HCT116 (cell line): ENCODE measurements around the gene ARHGAP19. TPM values are rescaled to one million over a fixed set of nuclear protein-coding genes. Genes with fewer than 3 reads are reported as not detected.

ENCODE experiments used
- ATAC-seq: fragments of 200-7000 bp; cut with Tn5 transposase; 2 replicates; pipeline ENCODE4 v1.9.1; 2020; ENCODE audit warnings: mild to moderate bottlenecking, moderate library complexity
- BruUV-seq: library from RNA; stranded (reverse); fragments of 400-500 nt; replicated peaks from 2 replicates; lab custom pipeline; 2021; lab: Mats Ljungman, UMichigan
- CTCF ChIA-PET: fragments of 300-600 bp; sonication (Branson Sonifier 250); formaldehyde crosslinking; loops from one replicate; lab custom pipeline; 2021; ENCODE audit warnings: antibody characterized with exemption; lab: Charles Lee
- POLR2A ChIA-PET: fragments of 300-600, 350-600 bp; sonication (Branson Sonifier 250); formaldehyde crosslinking; loops from one replicate; lab custom pipeline; 2021; ENCODE audit warnings: antibody characterized with exemption; lab: Charles Lee
- RAD21 ChIA-PET, 2 experiments: fragments of 300-600 bp; sonication (Branson Sonifier 250); formaldehyde crosslinking; loops; one replicate each; lab custom pipeline; 2023; ENCODE audit warnings: low total read pairs in 2 of 2; ENCODE audit not compliant: uncharacterized antibody in 2 of 2, unreplicated experiment in 2 of 2, low non-redundant PET in 1 of 2; lab: Charles Lee
- DNase-seq: peaks from one replicate; pipeline ENCODE4 v3.0.0-alpha.2; 2010; ENCODE audit warnings: low read depth, low spot score
- H2AFZ ChIP-seq: fragments of 200-600 bp; shearing (Covaris generic), sonication (generic); 2 replicates; pipeline ENCODE4 v1.6.1; 2017; ENCODE audit warnings: low read depth, mixed run types, mixed read lengths, antibody characterized with exemption, low read length; ENCODE audit not compliant: poor library complexity, severe bottlenecking
- H3K27ac ChIP-seq: 2 replicates; pipeline ENCODE4 v1.5.1; 2012; ENCODE audit warnings: low read depth, low read length
- H3K27me3 ChIP-seq: fragments of 200-600 bp; sonication (generic); 2 replicates; pipeline ENCODE4 v1.6.1; 2016; ENCODE audit warnings: mixed run types, low read length, mixed read lengths; ENCODE audit not compliant: insufficient read depth
- H3K36me3 ChIP-seq, 2 experiments: fragments of 200-500 bp in 1 of 2; fragments of 200-600 bp in 1 of 2; sonication (Bioruptor generic) in 1 of 2; sonication (generic) in 1 of 2; 2 replicates each; pipeline versions ENCODE4 v1.5.1 to v1.6.1; 2014 to 2016; ENCODE audit warnings: low read length in 2 of 2, inconsistent platforms in 1 of 2, mixed read lengths in 1 of 2, mixed run types in 1 of 2; ENCODE audit not compliant: insufficient read depth in 2 of 2, control insufficient read depth in 1 of 2
- H3K4me1 ChIP-seq, 2 experiments: fragments of 200-600 bp in 1 of 2; sonication (generic) in 1 of 2; 2 replicates each; pipeline versions ENCODE4 v1.5.1 to v1.6.1; 2012 to 2017; ENCODE audit warnings: low read length in 2 of 2, inconsistent platforms in 1 of 2, mild to moderate bottlenecking in 1 of 2, mixed read lengths in 1 of 2, mixed run types in 1 of 2, moderate library complexity in 1 of 2; ENCODE audit not compliant: insufficient read depth in 2 of 2, control insufficient read depth in 1 of 2
- H3K4me2 ChIP-seq: fragments of 200-600 bp; sonication (generic); 2 replicates; pipeline ENCODE4 v1.6.1; 2017; ENCODE audit warnings: mixed run types, low read length, mixed read lengths
- H3K4me3 ChIP-seq, 2 experiments: fragments of 200-600 bp in 1 of 2; sonication (generic) in 1 of 2; replicated peaks in 1 of 2; 2 replicates each; pipeline ENCODE4 v1.5.1; 2011 to 2016; ENCODE audit warnings: low read length in 2 of 2, control low read depth in 1 of 2, low read depth in 1 of 2, mild to moderate bottlenecking in 1 of 2, mixed read lengths in 1 of 2, mixed run types in 1 of 2
- H3K79me2 ChIP-seq: fragments of 200-600 bp; sonication (generic); 2 replicates; pipeline ENCODE4 v1.6.1; 2017; ENCODE audit warnings: mild to moderate bottlenecking, mixed run types, low read length, moderate library complexity, mixed read lengths; ENCODE audit not compliant: insufficient read depth
- H3K9ac ChIP-seq: fragments of 200-600 bp; sonication (generic); 2 replicates; pipeline ENCODE4 v1.6.1; 2016; ENCODE audit warnings: low read length, mixed read lengths
- H3K9me2 ChIP-seq: fragments of 200-600 bp; sonication (generic), shearing (Covaris generic); 2 replicates; pipeline ENCODE4 v1.6.1; 2017; ENCODE audit warnings: mixed run types, mild to moderate bottlenecking, moderate library complexity; ENCODE audit not compliant: insufficient read depth
- H3K9me3 ChIP-seq, 2 experiments: fragments of 200-500 bp in 1 of 2; fragments of 200-600 bp in 1 of 2; sonication (Bioruptor generic) in 1 of 2; sonication (generic) in 1 of 2; 2 replicates each; pipeline ENCODE4 v1.6.1; 2014 to 2017; ENCODE audit warnings: low read length in 2 of 2, mixed read lengths in 2 of 2, inconsistent platforms in 1 of 2, low read depth in 1 of 2, mild to moderate bottlenecking in 1 of 2, mixed run types in 1 of 2, moderate library complexity in 1 of 2; ENCODE audit not compliant: control insufficient read depth in 1 of 2, insufficient read depth in 1 of 2
- H4K20me1 ChIP-seq: fragments of 200-600 bp; sonication (generic), shearing (Covaris generic); 2 replicates; pipeline ENCODE4 v1.6.1; 2017; ENCODE audit warnings: mixed run types, mild to moderate bottlenecking, moderate library complexity; ENCODE audit not compliant: insufficient read depth
- CBX3 ChIP-seq: IDR thresholded peaks from 2 replicates; pipeline ENCODE4 v1.6.1; 2012; ENCODE audit warnings: low read depth
- CEBPB ChIP-seq: IDR thresholded peaks from 2 replicates; pipeline ENCODE4 v1.6.1; 2012; ENCODE audit warnings: low read depth
- CTCF ChIP-seq, 3 experiments: fragments of 200-600 bp in 1 of 3; sonication (generic) in 1 of 3; IDR thresholded peaks in 2 of 3; conservative IDR thresholded peaks in 1 of 3; 2 replicates each; pipeline ENCODE4 v1.5.1; 2012 to 2017; ENCODE audit warnings: low read depth in 2 of 3, low read length in 2 of 3, antibody characterized with exemption in 1 of 3, borderline replicate concordance in 1 of 3, control low read depth in 1 of 3, mild to moderate bottlenecking in 1 of 3, mixed read lengths in 1 of 3, mixed run types in 1 of 3, moderate library complexity in 1 of 3; ENCODE audit not compliant: insufficient read depth in 1 of 3
- ELF1 ChIP-seq: IDR thresholded peaks from 2 replicates; pipeline ENCODE4 v1.6.1; 2012; ENCODE audit warnings: low read depth, borderline replicate concordance
- EZH2 ChIP-seq: fragments of 200-600 bp; sonication (generic); IDR thresholded peaks from 2 replicates; pipeline ENCODE4 v1.6.1; 2017; ENCODE audit warnings: antibody characterized with exemption, mixed run types
- JUND ChIP-seq: IDR thresholded peaks from 2 replicates; pipeline ENCODE4 v1.6.1; 2012
- MAX ChIP-seq: IDR thresholded peaks from 2 replicates; pipeline ENCODE4 v1.6.1; 2012
- POLR2A ChIP-seq: IDR thresholded peaks from 2 replicates; pipeline ENCODE4 v1.7.0; 2011; ENCODE audit warnings: borderline replicate concordance; ENCODE audit not compliant: insufficient read depth, insufficient read length; ENCODE audit errors: extremely low read depth
- POLR2AphosphoS5 ChIP-seq: IDR thresholded peaks from 2 replicates; pipeline ENCODE4 v1.6.1; 2011; ENCODE audit warnings: mild to moderate bottlenecking, low read depth, low read length, moderate library complexity
- SIN3A ChIP-seq: IDR thresholded peaks from 2 replicates; pipeline ENCODE4 v1.6.1; 2012; ENCODE audit warnings: low read depth
- SP1 ChIP-seq: IDR thresholded peaks from 2 replicates; pipeline ENCODE4 v1.6.1; 2012; ENCODE audit warnings: low read depth
- SRF ChIP-seq: IDR thresholded peaks from 2 replicates; pipeline ENCODE4 v1.6.1; 2012; ENCODE audit warnings: low read depth
- TCF7L2 ChIP-seq: IDR thresholded peaks from 2 replicates; pipeline ENCODE4 v1.7.0; 2011; ENCODE audit warnings: borderline replicate concordance, inconsistent platforms; ENCODE audit not compliant: insufficient read depth, insufficient read length; ENCODE audit errors: extremely low read depth
- YY1 ChIP-seq: IDR thresholded peaks from 2 replicates; pipeline ENCODE4 v1.6.1; 2011; ENCODE audit warnings: low read length, low read depth, moderate library complexity, mild to moderate bottlenecking; ENCODE audit not compliant: insufficient replicate concordance; ENCODE audit errors: extremely low read depth
- ZFX ChIP-seq: fragments of 450-650 bp; IDR thresholded peaks from 2 replicates; pipeline ENCODE4 v1.6.1; 2017
- ZNF274 ChIP-seq: fragments of 200-500 bp; sonication (Bioruptor generic); IDR thresholded peaks from 2 replicates; pipeline ENCODE4 v1.6.1; 2014; ENCODE audit warnings: mild to moderate bottlenecking, low read depth, low read length, inconsistent platforms
- intact Hi-C: fragments of 100-400 bp; cut with micrococcal nuclease; formaldehyde crosslinking; loops from 2 replicates; pipeline ENCODE4 v1.10.0; 2022
- total RNA-seq: library from RNA; stranded (reverse); gene quantifications from one replicate; pipeline ENCODE4 v1.2.1, GENCODE V29; 2021; ENCODE audit not compliant: unreplicated experiment
- TF ChIP-seq, protein P1 (sequence below): IDR thresholded peaks from 2 replicates; pipeline ENCODE4 v1.6.1; 2012

Gene ARHGAP19
- total RNA-seq, 1 experiment from 2014 or later, result 36.8 TPM

- H3K4me3 ChIP-seq, result no peak overlapping the region
- TF ChIP-seq, protein P1, sequence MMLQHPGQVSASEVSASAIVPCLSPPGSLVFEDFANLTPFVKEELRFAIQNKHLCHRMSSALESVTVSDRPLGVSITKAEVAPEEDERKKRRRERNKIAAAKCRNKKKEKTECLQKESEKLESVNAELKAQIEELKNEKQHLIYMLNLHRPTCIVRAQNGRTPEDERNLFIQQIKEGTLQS, result no peak
- TF ChIP-seq CBX3 (no peak), ZFX (no peak), SP1 (no peak), SRF (no peak), CTCF (IDR thresholded peaks at IDR 0.05 in 2 of 3, conservative IDR thresholded peaks at IDR 0.05 in 1 of 3; ENCODE audit: borderline replicate concordance in 1 of 3, insufficient read depth in 1 of 3, low read depth in 2 of 3, low read length in 2 of 3) (no peak)
- TF ChIP-seq, all 23 proteins: peak for 0
- H3K9ac ChIP-seq, result no peak overlapping the region
- H3K4me2 ChIP-seq, result no peak overlapping the region
- ChIA-PET RAD21 (no interaction called here), CTCF (no interaction called here), POLR2A (no interaction called here)
- no peak for ATAC-seq
- no peaks in the 10 kb centered on the region for H4K20me1 ChIP-seq
- H3K9me3 ChIP-seq, result no peaks in the 10 kb centered on the region
- DNase-seq, result no peak
- no peak overlapping the region for H3K27ac ChIP-seq
- intact Hi-C loops, result no loop called here
- no peaks in the 10 kb centered on the region for H3K9me2 ChIP-seq
- no peaks in the 10 kb centered on the region for H3K4me1 ChIP-seq
- no peaks in the 10 kb centered on the region for H3K36me3 ChIP-seq
- no peak overlapping the region for H2AFZ ChIP-seq
- BruUV-seq, result no TSS peak
- H3K79me2 ChIP-seq, result no peaks in the 10 kb centered on the region
- H3K27me3 ChIP-seq, result no peaks in the 10 kb centered on the region
Observed at GRCh38 chr10:97300980-97301379, 8.5 kb upstream of the ARHGAP19 start.

GRCh38 chr10:97298223-97298571, 5.8 kb upstream of the ARHGAP19 start:
- no peaks in the 10 kb centered on the region for H3K27me3 ChIP-seq
- RAD21 ChIA-PET, result no interaction called here
- no peaks in the 10 kb centered on the region for H3K4me1 ChIP-seq
- DNase-seq, result no peak
- CTCF ChIA-PET, result no interaction called here
- H3K36me3 ChIP-seq, result no peaks in the 10 kb centered on the region
- H3K4me3 ChIP-seq, result no peak overlapping the region
- no peak overlapping the region for H3K27ac ChIP-seq
- H3K9ac ChIP-seq, result no peak overlapping the region
- no peak overlapping the region for H2AFZ ChIP-seq
- TF ChIP-seq MAX (no peak), POLR2A (no peak), EZH2 (no peak), ELF1 (no peak), CEBPB (no peak), SRF (no peak), YY1 (no peak), CTCF (IDR thresholded peaks at IDR 0.05 in 2 of 3, conservative IDR thresholded peaks at IDR 0.05 in 1 of 3; ENCODE audit: borderline replicate concordance in 1 of 3, insufficient read depth in 1 of 3, low read depth in 2 of 3, low read length in 2 of 3) (no peak), SIN3A (no peak), ZNF274 (no peak), JUND (no peak), POLR2AphosphoS5 (no peak), TCF7L2 (no peak)
- no peaks in the 10 kb centered on the region for H3K9me3 ChIP-seq
- no peaks in the 10 kb centered on the region for H3K9me2 ChIP-seq
- POLR2A ChIA-PET, result no interaction called here
- no peaks in the 10 kb centered on the region for H4K20me1 ChIP-seq
- intact Hi-C loops, result no loop called here
- ATAC-seq, result no peak
- H3K79me2 ChIP-seq, result no peaks in the 10 kb centered on the region
- no peak overlapping the region for H3K4me2 ChIP-seq
- BruUV-seq, result no TSS peak
